HCT116 (cell line): ENCODE data around the gene EHF.

Experiments
- ELF1 ChIP-seq: IDR thresholded peaks from 2 replicates; pipeline ENCODE4 v1.6.1; 2012; ENCODE audit warnings: low read depth, borderline replicate concordance
- EZH2 ChIP-seq: fragments of 200-600 bp; sonication (generic); IDR thresholded peaks from 2 replicates; pipeline ENCODE4 v1.6.1; 2017; ENCODE audit warnings: antibody characterized with exemption, mixed run types
- MAX ChIP-seq: IDR thresholded peaks from 2 replicates; pipeline ENCODE4 v1.6.1; 2012
- POLR2A ChIP-seq: IDR thresholded peaks from 2 replicates; pipeline ENCODE4 v1.7.0; 2011; ENCODE audit warnings: borderline replicate concordance; ENCODE audit not compliant: insufficient read depth, insufficient read length; ENCODE audit errors: extremely low read depth
- POLR2AphosphoS5 ChIP-seq: IDR thresholded peaks from 2 replicates; pipeline ENCODE4 v1.6.1; 2011; ENCODE audit warnings: mild to moderate bottlenecking, low read depth, low read length, moderate library complexity
- ZNF274 ChIP-seq: fragments of 200-500 bp; sonication (Bioruptor generic); IDR thresholded peaks from 2 replicates; pipeline ENCODE4 v1.6.1; 2014; ENCODE audit warnings: mild to moderate bottlenecking, low read depth, low read length, inconsistent platforms
- TF ChIP-seq, protein P1 (sequence below), 3 experiments: fragments of 200-600 bp in 1 of 3; sonication (generic) in 1 of 3; IDR thresholded peaks in 2 of 3; conservative IDR thresholded peaks in 1 of 3; 2 replicates each; pipeline ENCODE4 v1.5.1; 2012 to 2017; ENCODE audit warnings: low read depth in 2 of 3, low read length in 2 of 3, antibody characterized with exemption in 1 of 3, borderline replicate concordance in 1 of 3, control low read depth in 1 of 3, mild to moderate bottlenecking in 1 of 3, mixed read lengths in 1 of 3, mixed run types in 1 of 3, moderate library complexity in 1 of 3; ENCODE audit not compliant: insufficient read depth in 1 of 3

DNA sequence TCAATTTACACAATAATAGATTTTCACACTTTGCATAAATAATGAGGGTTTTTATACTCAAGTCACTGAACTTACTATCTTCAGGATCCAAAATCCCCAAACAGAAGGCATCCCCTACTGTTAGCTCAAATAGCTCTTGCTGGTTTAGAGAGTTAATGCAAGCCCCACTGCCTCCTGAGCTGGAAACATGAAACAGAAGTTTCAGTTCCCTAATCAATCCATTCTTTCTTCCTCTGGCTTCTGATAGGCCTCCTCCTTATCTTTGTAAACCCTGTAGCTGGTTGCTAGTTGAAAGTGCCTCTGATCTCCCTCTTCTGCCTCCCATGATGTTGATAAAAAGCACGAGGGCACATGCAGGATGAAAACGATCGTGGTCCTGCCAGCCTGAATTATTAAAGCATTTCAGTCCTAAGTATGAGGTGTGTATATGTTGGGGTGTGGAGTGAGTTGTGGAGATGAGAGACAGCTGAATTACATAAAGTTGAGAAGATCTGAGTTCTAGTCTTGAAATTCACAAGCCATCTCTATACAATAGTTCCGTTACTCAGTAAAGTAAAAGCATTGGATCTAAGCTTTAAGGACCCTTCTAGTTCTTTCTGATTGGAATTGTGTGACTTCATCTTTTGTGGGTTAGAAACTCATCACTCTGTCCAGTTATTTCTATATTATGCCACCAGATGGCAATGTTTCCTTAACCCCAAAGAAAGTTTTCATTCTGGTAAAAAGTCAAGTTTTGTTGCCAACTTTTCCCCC is 35.0 kb upstream of the EHF start:
- peak; percentile 62; the same call in 1 of the 2 replicates for TF ChIP-seq MAX
- TF ChIP-seq, protein P1, sequence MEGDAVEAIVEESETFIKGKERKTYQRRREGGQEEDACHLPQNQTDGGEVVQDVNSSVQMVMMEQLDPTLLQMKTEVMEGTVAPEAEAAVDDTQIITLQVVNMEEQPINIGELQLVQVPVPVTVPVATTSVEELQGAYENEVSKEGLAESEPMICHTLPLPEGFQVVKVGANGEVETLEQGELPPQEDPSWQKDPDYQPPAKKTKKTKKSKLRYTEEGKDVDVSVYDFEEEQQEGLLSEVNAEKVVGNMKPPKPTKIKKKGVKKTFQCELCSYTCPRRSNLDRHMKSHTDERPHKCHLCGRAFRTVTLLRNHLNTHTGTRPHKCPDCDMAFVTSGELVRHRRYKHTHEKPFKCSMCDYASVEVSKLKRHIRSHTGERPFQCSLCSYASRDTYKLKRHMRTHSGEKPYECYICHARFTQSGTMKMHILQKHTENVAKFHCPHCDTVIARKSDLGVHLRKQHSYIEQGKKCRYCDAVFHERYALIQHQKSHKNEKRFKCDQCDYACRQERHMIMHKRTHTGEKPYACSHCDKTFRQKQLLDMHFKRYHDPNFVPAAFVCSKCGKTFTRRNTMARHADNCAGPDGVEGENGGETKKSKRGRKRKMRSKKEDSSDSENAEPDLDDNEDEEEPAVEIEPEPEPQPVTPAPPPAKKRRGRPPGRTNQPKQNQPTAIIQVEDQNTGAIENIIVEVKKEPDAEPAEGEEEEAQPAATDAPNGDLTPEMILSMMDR (IDR thresholded peaks at IDR 0.05 in 2 of 3, conservative IDR thresholded peaks at IDR 0.05 in 1 of 3; ENCODE audit: borderline replicate concordance in 1 of 3, insufficient read depth in 1 of 3, low read depth in 2 of 3, low read length in 2 of 3), result peak; percentile 49 to 94 (median 80)
- TF ChIP-seq ZNF274, result no peak
- no peak for TF ChIP-seq POLR2A
- no peak for TF ChIP-seq ELF1
- no peak for TF ChIP-seq EZH2
- no peak for TF ChIP-seq POLR2AphosphoS5
